GM20000 (cell line): ENCODE measurements around the gene ANXA8.

Source experiments
- DNase-seq: peaks from one replicate; pipeline ENCODE4 v3.0.0; 2012; ENCODE audit warnings: low spot score
- TF ChIP-seq, protein P1 (sequence below): IDR thresholded peaks from 2 replicates; pipeline ENCODE4 v1.5.1; 2012; ENCODE audit warnings: mild to moderate bottlenecking, control low read depth; ENCODE audit errors: extremely low read depth, missing control alignments

Gene ANXA8

GRCh38 chr10:47443145-47443544, 40.8 kb downstream of the ANXA8 start:
- no peak for DNase-seq
- TF ChIP-seq, protein P1, sequence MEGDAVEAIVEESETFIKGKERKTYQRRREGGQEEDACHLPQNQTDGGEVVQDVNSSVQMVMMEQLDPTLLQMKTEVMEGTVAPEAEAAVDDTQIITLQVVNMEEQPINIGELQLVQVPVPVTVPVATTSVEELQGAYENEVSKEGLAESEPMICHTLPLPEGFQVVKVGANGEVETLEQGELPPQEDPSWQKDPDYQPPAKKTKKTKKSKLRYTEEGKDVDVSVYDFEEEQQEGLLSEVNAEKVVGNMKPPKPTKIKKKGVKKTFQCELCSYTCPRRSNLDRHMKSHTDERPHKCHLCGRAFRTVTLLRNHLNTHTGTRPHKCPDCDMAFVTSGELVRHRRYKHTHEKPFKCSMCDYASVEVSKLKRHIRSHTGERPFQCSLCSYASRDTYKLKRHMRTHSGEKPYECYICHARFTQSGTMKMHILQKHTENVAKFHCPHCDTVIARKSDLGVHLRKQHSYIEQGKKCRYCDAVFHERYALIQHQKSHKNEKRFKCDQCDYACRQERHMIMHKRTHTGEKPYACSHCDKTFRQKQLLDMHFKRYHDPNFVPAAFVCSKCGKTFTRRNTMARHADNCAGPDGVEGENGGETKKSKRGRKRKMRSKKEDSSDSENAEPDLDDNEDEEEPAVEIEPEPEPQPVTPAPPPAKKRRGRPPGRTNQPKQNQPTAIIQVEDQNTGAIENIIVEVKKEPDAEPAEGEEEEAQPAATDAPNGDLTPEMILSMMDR = no peak

DNA sequence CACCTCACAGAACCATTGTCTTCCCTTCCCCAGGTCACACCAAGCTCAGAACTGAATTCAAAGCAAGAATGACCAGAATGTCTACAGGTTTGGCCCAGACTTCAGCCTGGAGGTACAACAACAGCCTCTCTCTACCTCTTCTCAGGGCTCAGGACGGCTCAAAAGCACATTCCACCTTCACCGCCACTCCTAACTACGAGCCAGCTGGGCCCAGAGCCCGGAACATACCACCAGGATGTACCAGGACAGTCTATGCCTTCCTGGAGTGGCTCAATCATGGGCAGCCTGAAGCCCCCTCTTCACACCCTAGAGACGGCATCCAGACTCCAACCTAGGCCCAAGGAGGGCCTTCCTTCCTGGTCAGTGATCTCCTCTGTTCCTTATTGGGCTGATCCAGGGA, 41.6 kb downstream of the ANXA8 start:
- TF ChIP-seq, protein P1 = no peak

DNA sequence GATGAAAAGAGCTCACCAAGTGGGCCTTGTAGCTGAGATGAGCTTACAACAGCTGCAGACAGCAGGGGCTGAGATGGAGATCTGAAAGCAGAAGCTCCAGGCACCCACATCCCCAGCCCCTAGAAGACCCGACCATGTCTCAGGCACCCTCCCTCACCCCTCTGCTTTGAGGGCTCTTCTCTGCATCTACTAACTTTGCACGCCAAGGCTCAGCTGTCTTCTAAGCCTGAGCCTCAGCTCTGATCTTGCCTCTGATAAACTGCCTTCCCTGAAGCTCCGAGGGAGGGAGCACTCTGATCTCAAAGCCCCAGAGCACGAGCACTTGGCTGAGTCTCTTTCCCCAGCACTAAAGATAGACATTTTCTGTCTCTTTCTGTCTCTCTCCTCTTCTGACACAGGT, 42.0 kb downstream of the ANXA8 start:
- DNase-seq = no peak
- TF ChIP-seq, protein P1 = no peak

More for the DNA sequence above, 41.6 kb downstream of the ANXA8 start:
- DNase-seq = no peak

- TF ChIP-seq, protein P1 = no peak
- no peak for DNase-seq
These were observed 43.7 kb downstream of the ANXA8 start for GRCh38 chr10:47440207-47440606.

DNA sequence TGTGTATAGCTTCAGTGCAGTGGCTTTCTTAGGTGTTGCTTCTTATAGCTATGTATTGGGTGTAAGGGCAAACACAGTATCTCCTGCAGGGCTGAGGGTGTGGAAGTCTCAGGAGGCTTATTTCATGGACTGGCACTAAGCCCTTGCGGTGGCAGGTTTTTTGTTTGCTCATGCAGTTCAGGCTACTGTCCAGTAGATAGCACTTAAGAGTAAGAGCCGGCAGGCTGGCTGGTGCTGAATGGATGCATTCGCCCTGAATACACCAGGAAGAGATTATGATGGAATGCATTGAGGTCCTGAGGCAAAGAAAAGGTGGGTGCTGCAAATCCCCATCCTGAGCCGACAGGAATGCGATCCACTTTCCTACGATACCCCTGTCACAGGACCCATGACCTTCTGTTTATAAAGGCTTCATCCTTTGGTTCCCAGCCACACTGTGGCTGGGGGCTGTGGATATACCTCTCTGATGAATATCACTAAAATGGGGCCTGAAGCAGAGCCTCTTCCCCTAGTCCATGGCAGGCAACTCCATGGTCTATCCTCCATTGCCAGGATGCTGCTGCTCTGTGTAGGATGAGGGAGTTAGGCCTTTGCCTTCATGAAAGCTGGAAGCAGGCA, 44.9 kb downstream of the ANXA8 start:
- TF ChIP-seq, protein P1 = no peak
- no peak for DNase-seq

DNA sequence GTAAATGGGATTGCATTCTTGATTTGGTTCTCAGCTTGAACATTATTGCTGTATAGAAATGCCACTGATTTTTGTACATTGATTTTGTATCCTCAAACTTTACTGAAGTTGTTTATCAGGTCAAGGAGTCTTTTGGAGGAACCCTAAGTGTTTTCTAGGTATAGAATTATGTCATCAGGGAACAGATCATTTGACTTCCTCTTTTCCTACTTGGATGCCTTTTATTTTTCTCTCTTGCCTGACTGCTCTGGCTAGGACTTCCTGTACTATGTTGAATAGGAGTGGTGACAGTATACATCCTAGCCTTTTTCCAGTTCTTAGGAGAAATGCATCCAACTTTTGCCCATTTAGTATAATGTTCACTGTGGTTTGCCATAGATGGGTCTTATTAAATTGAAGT, 48.8 kb downstream of the ANXA8 start:
- TF ChIP-seq, protein P1 = no peak
- DNase-seq = no peak

DNA sequence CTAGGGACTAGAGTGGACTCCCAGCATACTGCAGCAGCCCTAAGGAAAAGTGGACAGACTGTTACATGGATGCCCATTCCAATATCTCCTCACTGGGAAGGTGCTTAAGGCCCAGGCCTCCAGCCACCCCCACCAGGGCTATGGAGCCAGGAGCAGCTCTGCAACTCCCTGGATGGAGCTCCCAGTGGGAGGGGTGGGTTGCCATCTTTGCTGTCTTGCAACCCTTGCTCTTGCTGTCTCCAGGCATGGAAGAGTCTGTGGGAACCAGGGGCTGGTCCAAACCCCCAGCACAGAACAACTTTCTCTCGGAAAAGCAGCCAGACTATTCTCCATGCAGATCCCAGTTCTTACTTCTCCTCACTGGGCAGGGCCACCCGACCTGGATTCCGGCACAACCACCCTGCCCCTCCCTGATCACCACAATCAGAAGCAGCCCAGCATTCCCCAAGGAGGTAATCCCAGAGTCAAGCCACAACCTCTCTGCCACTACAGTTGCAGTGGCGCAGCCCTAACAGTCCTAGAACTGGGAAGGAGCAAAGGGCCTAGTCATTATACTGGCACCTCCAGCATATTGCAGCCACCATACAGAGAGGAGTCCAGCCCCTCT, 58.0 kb downstream of the ANXA8 start:
- TF ChIP-seq, protein P1 = no peak
- no peak for DNase-seq
